Lower lobe of right lung (tissue), 2 donors: ENCODE measurements around the gene TSC22D1. TPM values are rescaled to one million over a fixed set of nuclear protein-coding genes. Genes with fewer than 3 reads are reported as not detected.

Experiments used
- ATAC-seq, 2 donors: fragments of 200-7000 bp; cut with Tn5 transposase; one replicate each; pipeline ENCODE4 v1.9.1; 2020 to 2022; ENCODE audit warnings: mild to moderate bottlenecking in 2 of 2, moderate library complexity in 2 of 2
- DNase-seq: peaks from one replicate; pipeline ENCODE4 v3.0.0-alpha.2; 2020
- H3K27ac ChIP-seq: fragments of 200-600 bp; one replicate; pipeline ENCODE4 v1.8.0; 2022
- H3K27me3 ChIP-seq: fragments of 200-600 bp; one replicate; pipeline ENCODE4 v1.8.0; 2022; ENCODE audit warnings: low read depth
- H3K36me3 ChIP-seq: fragments of 200-600 bp; one replicate; pipeline ENCODE4 v1.8.0; 2022; ENCODE audit warnings: mild to moderate bottlenecking
- H3K4me1 ChIP-seq: fragments of 200-600 bp; one replicate; pipeline ENCODE4 v1.8.0; 2022
- H3K4me3 ChIP-seq: fragments of 200-600 bp; one replicate; pipeline ENCODE4 v1.8.0; 2022; ENCODE audit warnings: mild to moderate bottlenecking
- H3K9me3 ChIP-seq: fragments of 200-600 bp; one replicate; pipeline ENCODE4 v1.8.0; 2022
- CTCF ChIP-seq: fragments of 200-600 bp; IDR thresholded peaks from one replicate; pipeline ENCODE4 v1.8.0; 2022; ENCODE audit warnings: antibody characterized with exemption, mild to moderate bottlenecking
- intact Hi-C: fragments of 100-400 bp; cut with DNase I; formaldehyde crosslinking; loops from one replicate; pipeline ENCODE4 v1.11.0; 2022
- total RNA-seq: library from RNA; stranded (reverse); fragmentation: NEBNext Ultra II Directional; extraction: Animal tissue kit (Norgen Biotek cat#: 25700); gene quantifications from one replicate; pipeline ENCODE4 v1.2.1, GENCODE V29; 2021
- donor health status: DM: no; HTN: yes; CAD: no; lungs with severe emphysema.

TSC22D1 gene
- total RNA-seq, 1 donor from 2014 or later: 163 TPM

- peaks cover 4% of the 10 kb centered on the region for H3K4me1 ChIP-seq
- no peaks in the 10 kb centered on the region for H3K27me3 ChIP-seq
- H3K36me3 ChIP-seq: no peaks in the 10 kb centered on the region
- H3K27ac ChIP-seq: no peak overlapping the region
- H3K4me3 ChIP-seq: no peak overlapping the region
- DNase-seq (no peak), ATAC-seq (no peak)
- no peak for TF ChIP-seq CTCF
- H3K9me3 ChIP-seq: no peaks in the 10 kb centered on the region
- intact Hi-C loops: no loop called here
Observed at GRCh38 chr13:44382635-44383145, 193.4 kb downstream of the TSC22D1 start.

Other genes starting within 250 kb of the TSC22D1 start
- gene SERP2, start 202.5 kb downstream of the TSC22D1 start, total RNA-seq: 3.7 TPM